NCI-H128 (cell line): ENCODE data around the gene ADAMTS8.

ENCODE experiments used
- DNase-seq: peaks from one replicate; lab custom pipeline; 2025; ENCODE audit not compliant: unreplicated experiment; lab: John Stamatoyannopoulos, UW

ADAMTS8 gene

GRCh38 chr11:130462931-130463330, 34.5 kb upstream of the ADAMTS8 start:
- no peak for DNase-seq

GRCh38 chr11:130462101-130462885, 33.9 kb upstream of the ADAMTS8 start:
- no peak for DNase-seq

GRCh38 chr11:130459521-130459920, 31.1 kb upstream of the ADAMTS8 start:
- no peak for DNase-seq

GRCh38 chr11:130458410-130458729, 30.0 kb upstream of the ADAMTS8 start:
- DNase-seq = no peak

- no peak for DNase-seq
Measured at GRCh38 chr11:130457623-130458409, 29.4 kb upstream of the ADAMTS8 start.

DNA sequence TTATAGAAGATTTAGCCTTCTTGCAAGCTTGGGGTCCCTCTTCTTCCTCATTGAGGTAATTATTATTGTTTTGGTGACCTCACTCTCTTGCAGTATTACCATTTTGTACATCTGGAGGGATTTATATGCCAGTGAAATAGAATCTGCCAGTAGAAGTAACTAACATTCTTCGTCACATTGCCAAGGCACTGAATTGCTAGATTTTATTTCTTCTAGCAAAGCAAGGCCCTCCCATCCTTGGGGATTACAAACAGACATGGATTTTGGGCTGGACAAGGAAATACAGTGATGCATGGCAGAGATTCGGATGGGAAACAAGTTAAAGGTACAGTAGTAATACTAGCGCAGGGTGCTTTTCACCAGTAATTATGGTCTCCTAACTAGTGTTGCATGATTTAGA, 27.9 kb upstream of the ADAMTS8 start:
- DNase-seq = no peak

- DNase-seq = no peak
Measured at GRCh38 chr11:130455483-130456127, 27.2 kb upstream of the ADAMTS8 start.

GRCh38 chr11:130454491-130455252, 26.3 kb upstream of the ADAMTS8 start:
- no peak for DNase-seq

GRCh38 chr11:130452940-130453339, 24.5 kb upstream of the ADAMTS8 start:
- no peak for DNase-seq

DNA sequence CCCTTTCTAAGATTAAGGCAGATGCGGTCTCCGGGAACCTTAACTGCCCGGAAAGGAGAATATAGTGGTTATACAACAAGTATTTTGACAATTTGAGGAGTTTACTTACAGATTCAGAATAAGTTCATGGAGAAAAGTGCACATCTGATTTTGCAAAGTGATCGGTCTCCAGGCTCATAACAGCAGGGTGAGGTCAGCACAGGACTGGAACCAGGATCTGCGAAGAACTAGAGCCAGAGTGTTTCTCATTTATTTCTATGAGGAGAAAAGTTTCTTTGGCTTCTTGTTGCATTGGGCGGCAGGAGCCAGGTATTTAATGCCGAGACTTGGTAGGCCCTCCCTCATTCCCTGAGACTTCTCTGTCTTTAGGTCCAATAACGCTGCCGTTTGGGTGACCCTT, 23.8 kb upstream of the ADAMTS8 start:
- DNase-seq = no peak

DNA sequence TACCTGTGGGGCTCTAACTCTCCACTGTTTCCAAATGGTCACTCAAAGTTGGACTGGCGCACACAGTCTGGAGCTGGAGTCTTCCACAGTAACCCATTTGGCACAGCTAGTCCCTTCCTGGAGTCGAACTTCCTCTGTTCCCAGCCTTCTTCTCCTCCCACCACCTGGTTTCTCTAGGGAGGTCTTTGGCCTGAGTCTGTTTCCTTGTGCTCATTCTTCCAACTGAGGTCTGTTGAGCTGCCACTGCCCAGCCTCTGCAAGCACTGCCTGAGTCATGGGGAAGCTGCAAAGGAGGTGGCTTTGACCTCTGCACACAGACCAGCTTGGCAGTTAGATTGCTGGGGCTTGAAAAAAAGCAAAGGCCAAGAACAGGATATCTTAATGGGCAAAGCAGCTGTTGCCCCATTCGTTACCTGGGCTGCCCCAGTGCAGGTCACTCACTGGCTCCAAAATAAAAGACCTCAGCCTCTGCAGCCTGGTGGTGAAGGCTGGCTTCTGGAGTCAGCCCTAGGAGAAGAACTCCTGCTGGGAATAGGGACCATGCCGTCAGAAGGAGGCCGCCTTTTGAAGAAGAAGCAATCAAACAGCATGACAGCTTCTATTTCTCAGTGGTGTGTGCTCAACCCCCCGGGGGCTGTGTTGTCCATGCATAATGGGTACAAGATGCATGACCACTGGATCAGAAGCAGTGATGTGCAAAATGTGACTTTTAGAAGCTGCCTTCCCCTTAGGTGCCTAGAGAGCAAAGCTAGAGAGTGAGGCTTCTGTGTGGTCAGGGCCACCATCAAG, 23.0 kb upstream of the ADAMTS8 start:
- no peak for DNase-seq

- no peak for DNase-seq
Measured at GRCh38 chr11:130449996-130450769, 21.8 kb upstream of the ADAMTS8 start.

DNA sequence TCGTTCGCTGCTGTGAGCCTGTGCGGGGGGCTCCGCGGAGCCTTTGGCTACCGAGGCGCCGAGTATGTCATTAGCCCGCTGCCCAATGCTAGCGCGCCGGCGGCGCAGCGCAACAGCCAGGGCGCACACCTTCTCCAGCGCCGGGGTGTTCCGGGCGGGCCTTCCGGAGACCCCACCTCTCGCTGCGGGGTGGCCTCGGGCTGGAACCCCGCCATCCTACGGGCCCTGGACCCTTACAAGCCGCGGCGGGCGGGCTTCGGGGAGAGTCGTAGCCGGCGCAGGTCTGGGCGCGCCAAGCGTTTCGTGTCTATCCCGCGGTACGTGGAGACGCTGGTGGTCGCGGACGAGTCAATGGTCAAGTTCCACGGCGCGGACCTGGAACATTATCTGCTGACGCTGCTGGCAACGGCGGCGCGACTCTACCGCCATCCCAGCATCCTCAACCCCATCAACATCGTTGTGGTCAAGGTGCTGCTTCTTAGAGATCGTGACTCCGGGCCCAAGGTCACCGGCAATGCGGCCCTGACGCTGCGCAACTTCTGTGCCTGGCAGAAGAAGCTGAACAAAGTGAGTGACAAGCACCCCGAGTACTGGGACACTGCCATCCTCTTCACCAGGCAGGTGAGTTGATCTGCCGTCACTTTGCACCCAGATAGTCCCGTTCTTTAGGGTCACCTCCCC, 21.0 kb upstream of the ADAMTS8 start:
- DNase-seq = no peak

DNA sequence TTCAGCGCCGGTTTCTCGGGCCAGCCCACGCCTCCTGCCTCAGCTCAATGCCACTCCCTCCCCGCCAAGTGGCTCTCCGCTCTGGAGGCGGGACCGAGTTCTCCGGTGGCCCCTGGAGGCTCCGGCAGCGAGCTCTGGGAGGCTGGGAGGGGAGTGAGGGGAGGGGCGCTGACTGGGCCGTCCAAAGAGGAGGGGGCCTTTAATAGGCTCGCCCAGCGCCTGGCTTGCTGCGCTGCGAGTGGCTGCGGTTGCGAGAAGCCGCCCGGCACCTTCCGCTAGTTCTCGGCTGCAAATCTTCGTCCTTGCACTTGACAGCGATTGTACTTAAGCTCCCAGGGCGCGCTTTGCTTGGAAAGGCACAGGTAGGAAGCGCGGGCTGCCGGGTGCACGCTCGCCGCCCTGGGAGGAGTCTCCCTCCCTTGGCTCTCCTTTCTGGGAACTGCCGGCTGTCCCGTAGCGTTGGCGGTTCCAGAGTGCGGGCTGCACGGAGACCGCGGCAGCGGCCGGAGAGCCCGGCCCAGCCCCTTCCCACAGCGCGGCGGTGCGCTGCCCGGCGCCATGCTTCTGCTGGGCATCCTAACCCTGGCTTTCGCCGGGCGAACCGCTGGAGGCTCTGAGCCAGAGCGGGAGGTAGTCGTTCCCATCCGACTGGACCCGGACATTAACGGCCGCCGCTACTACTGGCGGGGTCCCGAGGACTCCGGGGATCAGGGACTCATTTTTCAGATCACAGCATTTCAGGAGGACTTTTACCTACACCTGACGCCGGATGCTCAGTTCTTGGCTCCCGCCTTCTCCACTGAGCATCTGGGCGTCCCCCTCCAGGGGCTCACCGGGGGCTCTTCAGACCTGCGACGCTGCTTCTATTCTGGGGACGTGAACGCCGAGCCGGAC, 20.3 kb upstream of the ADAMTS8 start, which contains the start of gene ADAMTS15:
Gene ADAMTS15 (plus strand): TSS at position 230 of the 894 bp plus-strand sequence. CDS start 329 bp downstream, at position 559.
- peak; percentile 63 for DNase-seq

GRCh38 chr11:130448039-130448415, 19.6 kb upstream of the ADAMTS8 start:
- DNase-seq = no peak

- no peak for DNase-seq
Measured at GRCh38 chr11:130445788-130446187, 17.4 kb upstream of the ADAMTS8 start.

DNA sequence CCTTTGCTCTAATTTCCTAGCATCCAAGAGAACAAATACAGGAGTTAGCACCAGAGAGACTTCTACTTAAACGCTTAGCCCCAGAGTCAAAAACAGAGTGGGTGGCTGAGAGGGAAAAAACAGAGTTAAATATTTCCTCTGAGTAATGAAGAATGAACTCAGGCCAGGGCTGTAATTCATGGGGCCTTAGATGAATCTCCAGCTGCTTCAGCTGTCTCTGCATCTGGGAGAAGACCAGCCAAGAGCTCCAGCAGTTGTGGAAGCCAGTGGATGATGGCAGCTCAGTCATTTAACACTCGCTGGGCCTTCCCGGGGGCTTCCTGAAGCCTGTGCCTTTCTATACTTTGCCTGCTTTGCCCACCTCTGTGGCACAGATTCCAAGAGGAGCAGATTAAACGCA, 14.3 kb upstream of the ADAMTS8 start:
- DNase-seq = no peak

DNA sequence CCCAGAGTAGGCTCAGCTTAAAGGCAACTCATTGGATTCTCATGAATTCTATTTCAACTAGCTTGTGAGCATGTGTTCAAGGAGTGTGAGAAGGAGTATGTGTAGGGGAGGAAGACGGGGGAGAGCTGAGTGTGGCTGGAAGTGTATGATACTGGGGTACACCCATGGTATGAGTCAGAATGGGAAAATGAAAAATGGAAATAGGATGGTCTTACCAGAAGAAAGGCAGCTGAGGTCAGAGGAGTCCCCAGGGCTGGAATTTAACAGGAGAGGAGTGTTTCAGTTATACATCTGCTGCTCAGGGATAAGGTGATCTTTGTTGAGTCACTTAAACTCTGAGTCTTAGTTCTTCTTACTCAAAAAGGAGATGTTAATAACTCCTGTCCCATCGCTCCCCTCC, 13.3 kb upstream of the ADAMTS8 start:
- DNase-seq = no peak
